Neural progenitor cell (in vitro differentiated cells): Measurements from ENCODE around the gene MAN1A1.

Source experiments
- EZH2 ChIP-seq: fragments of 200-600 bp; sonication (generic); IDR thresholded peaks from 2 replicates; pipeline ENCODE4 v1.6.1; 2017; ENCODE audit warnings: antibody characterized with exemption, mild to moderate bottlenecking, moderate library complexity
- TF ChIP-seq, protein P1 (sequence below): fragments of 200-600 bp; sonication (generic); IDR thresholded peaks from 2 replicates; pipeline ENCODE4 v1.5.1; 2017; ENCODE audit warnings: antibody characterized with exemption, mild to moderate bottlenecking

- TF ChIP-seq, protein P1, sequence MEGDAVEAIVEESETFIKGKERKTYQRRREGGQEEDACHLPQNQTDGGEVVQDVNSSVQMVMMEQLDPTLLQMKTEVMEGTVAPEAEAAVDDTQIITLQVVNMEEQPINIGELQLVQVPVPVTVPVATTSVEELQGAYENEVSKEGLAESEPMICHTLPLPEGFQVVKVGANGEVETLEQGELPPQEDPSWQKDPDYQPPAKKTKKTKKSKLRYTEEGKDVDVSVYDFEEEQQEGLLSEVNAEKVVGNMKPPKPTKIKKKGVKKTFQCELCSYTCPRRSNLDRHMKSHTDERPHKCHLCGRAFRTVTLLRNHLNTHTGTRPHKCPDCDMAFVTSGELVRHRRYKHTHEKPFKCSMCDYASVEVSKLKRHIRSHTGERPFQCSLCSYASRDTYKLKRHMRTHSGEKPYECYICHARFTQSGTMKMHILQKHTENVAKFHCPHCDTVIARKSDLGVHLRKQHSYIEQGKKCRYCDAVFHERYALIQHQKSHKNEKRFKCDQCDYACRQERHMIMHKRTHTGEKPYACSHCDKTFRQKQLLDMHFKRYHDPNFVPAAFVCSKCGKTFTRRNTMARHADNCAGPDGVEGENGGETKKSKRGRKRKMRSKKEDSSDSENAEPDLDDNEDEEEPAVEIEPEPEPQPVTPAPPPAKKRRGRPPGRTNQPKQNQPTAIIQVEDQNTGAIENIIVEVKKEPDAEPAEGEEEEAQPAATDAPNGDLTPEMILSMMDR, result no peak
- no peak for TF ChIP-seq EZH2
These were observed 123.5 kb downstream of the MAN1A1 start for GRCh38 chr6:119226089-119226488.
